H1 (cell line): ENCODE data around the gene RANBP2. TPM values are rescaled to one million over a fixed set of nuclear protein-coding genes. Genes with fewer than 3 reads are reported as not detected.

Experiments used
- CTCF ChIA-PET: fragments of 300-600 bp; sonication (Branson Sonifier 250); formaldehyde crosslinking; loops from one replicate; lab custom pipeline; 2021; ENCODE audit not compliant: partially characterized antibody; lab: Charles Lee
- POLR2A ChIA-PET: fragments of 300-600 bp; sonication (Branson Sonifier 250); formaldehyde crosslinking; loops from one replicate; lab custom pipeline; 2021; ENCODE audit warnings: inconsistent platforms; ENCODE audit not compliant: partially characterized antibody; lab: Charles Lee
- DNase-seq, 2 experiments: peaks; one replicate each; pipeline versions ENCODE4 v3.0.0 to v3.0.0-alpha.2; 2010 to 2022; ENCODE audit warnings: low spot score in 2 of 2, low read depth in 1 of 2, mixed read lengths in 1 of 2
- FAIRE-seq: peaks from 2 replicates; lab custom pipeline; 2011; peaks lifted over from hg19 to GRCh38; lab: Jason Lieb, UNC
- H2AFZ ChIP-seq: 2 replicates; pipeline ENCODE4 v1.8.1; 2012; ENCODE audit warnings: low read length, inconsistent platforms
- H2AK5ac ChIP-seq: 2 replicates; pipeline ENCODE4 v1.6.1; 2013; ENCODE audit warnings: low read depth, low read length
- H2BK120ac ChIP-seq: replicated peaks from 2 replicates; pipeline ENCODE3; 2013; ENCODE audit warnings: low read depth, low read length, inconsistent platforms
- H2BK12ac ChIP-seq: 2 replicates; pipeline ENCODE4 v1.6.1; 2013; ENCODE audit warnings: low read depth, low read length
- H2BK15ac ChIP-seq: 2 replicates; pipeline ENCODE4 v1.6.1; 2013; ENCODE audit warnings: low read length
- H2BK20ac ChIP-seq: 2 replicates; pipeline ENCODE4 v1.6.1; 2013; ENCODE audit warnings: low read length
- H2BK5ac ChIP-seq: 2 replicates; pipeline ENCODE4 v1.6.1; 2013; ENCODE audit warnings: low read depth, low read length
- H3K14ac ChIP-seq: 2 replicates; pipeline ENCODE4 v1.6.1; 2013; ENCODE audit warnings: inconsistent platforms; ENCODE audit not compliant: insufficient read length
- H3K18ac ChIP-seq: 2 replicates; pipeline ENCODE4 v1.6.1; 2013; ENCODE audit warnings: low read length; ENCODE audit errors: extremely low read depth
- H3K23ac ChIP-seq: 2 replicates; pipeline ENCODE4 v1.6.1; 2013; ENCODE audit warnings: inconsistent platforms; ENCODE audit not compliant: insufficient read length
- H3K23me2 ChIP-seq: 2 replicates; pipeline ENCODE4 v1.6.1; 2013; ENCODE audit warnings: low read depth, low read length
- H3K27ac ChIP-seq: 2 replicates; pipeline ENCODE4 v1.6.1; 2011; ENCODE audit warnings: low read depth, low read length, inconsistent platforms
- H3K27me3 ChIP-seq, 4 experiments: replicated peaks in 1 of 4; 1 replicate in 1 of 4; 2 replicates in 3 of 4; pipeline versions ENCODE4 v1.6.1 to v1.8.1; 2011 to 2013; ENCODE audit warnings: low read length in 3 of 4, mild to moderate bottlenecking in 3 of 4, inconsistent platforms in 2 of 4, mixed read lengths in 2 of 4, moderate library complexity in 1 of 4; ENCODE audit not compliant: control insufficient read depth in 3 of 4, insufficient read depth in 3 of 4; ENCODE audit errors: extremely low read depth in 1 of 4
- H3K36me3 ChIP-seq, 4 experiments: 2 replicates each; pipeline versions ENCODE4 v1.6.1 to v1.8.1; 2011 to 2013; ENCODE audit warnings: mild to moderate bottlenecking in 4 of 4, low read length in 3 of 4, moderate library complexity in 2 of 4, control low read depth in 1 of 4, inconsistent platforms in 1 of 4; ENCODE audit not compliant: insufficient read depth in 4 of 4, control insufficient read depth in 2 of 4
- H3K4ac ChIP-seq: replicated peaks from 2 replicates; pipeline ENCODE3; 2013; ENCODE audit warnings: low read length, low read depth, mixed read lengths, inconsistent platforms; ENCODE audit not compliant: insufficient read length
- H3K4me1 ChIP-seq, 4 experiments: replicated peaks in 1 of 4; 1 replicate in 1 of 4; 2 replicates in 3 of 4; pipeline versions ENCODE4 v1.6.1 to v1.8.1; 2011 to 2013; ENCODE audit warnings: low read length in 3 of 4, inconsistent platforms in 2 of 4, mixed read lengths in 1 of 4; ENCODE audit not compliant: insufficient read depth in 4 of 4, control insufficient read depth in 3 of 4
- H3K4me2 ChIP-seq, 2 experiments: 2 replicates each; pipeline versions ENCODE4 v1.6.1 to v1.8.1; 2011 to 2013; ENCODE audit warnings: low read depth in 2 of 2, low read length in 2 of 2, control low read depth in 1 of 2, inconsistent platforms in 1 of 2, mild to moderate bottlenecking in 1 of 2; ENCODE audit not compliant: insufficient read depth in 1 of 2
- H3K4me3 ChIP-seq, 4 experiments: fragments of 200-600, 300-600 bp in 1 of 4; sonication (generic), shearing (Covaris generic), sonication (Bioruptor Twin) in 1 of 4; 2 replicates each; pipeline versions ENCODE4 v1.5.1 to v1.8.1; 2011 to 2016; ENCODE audit warnings: low read length in 4 of 4, low read depth in 3 of 4, control low read depth in 2 of 4, inconsistent platforms in 2 of 4, mild to moderate bottlenecking in 2 of 4, mixed read lengths in 1 of 4, moderate library complexity in 1 of 4; ENCODE audit not compliant: insufficient read depth in 2 of 4; ENCODE audit errors: extremely low read depth in 1 of 4
- H3K56ac ChIP-seq: replicated peaks from 2 replicates; pipeline ENCODE3; 2013; ENCODE audit warnings: low read depth, mild to moderate bottlenecking, mixed read lengths, low read length, inconsistent platforms; ENCODE audit not compliant: insufficient read length
- H3K79me1 ChIP-seq: 2 replicates; pipeline ENCODE4 v1.6.1; 2013; ENCODE audit warnings: low read depth, low read length, control low read depth
- H3K79me2 ChIP-seq, 2 experiments: 2 replicates each; pipeline versions ENCODE4 v1.6.1 to v1.8.1; 2012 to 2013; ENCODE audit warnings: low read length in 2 of 2, mild to moderate bottlenecking in 2 of 2, inconsistent platforms in 1 of 2; ENCODE audit not compliant: insufficient read depth in 2 of 2, control insufficient read depth in 1 of 2
- H3K9ac ChIP-seq, 4 experiments: replicated peaks in 1 of 4; 1 replicate in 1 of 4; 2 replicates in 3 of 4; pipeline versions ENCODE4 v1.6.1 to v1.8.1; 2011 to 2013; ENCODE audit warnings: low read depth in 3 of 4, low read length in 3 of 4, control low read depth in 2 of 4, mild to moderate bottlenecking in 2 of 4, moderate library complexity in 2 of 4, inconsistent platforms in 1 of 4; ENCODE audit errors: extremely low read depth in 1 of 4
- H3K9me3 ChIP-seq, 2 experiments: 2 replicates each; pipeline versions ENCODE4 v1.6.1 to v1.8.1; 2012 to 2013; ENCODE audit warnings: mild to moderate bottlenecking in 2 of 2, moderate library complexity in 2 of 2, control low read depth in 1 of 2, inconsistent platforms in 1 of 2, low read depth in 1 of 2, low read length in 1 of 2, mixed read lengths in 1 of 2; ENCODE audit not compliant: insufficient read depth in 2 of 2
- H4K20me1 ChIP-seq, 2 experiments: replicated peaks in 1 of 2; 2 replicates each; pipeline versions ENCODE3 to v1.8.1; 2011 to 2013; ENCODE audit warnings: inconsistent platforms in 2 of 2, low read length in 2 of 2, mild to moderate bottlenecking in 1 of 2; ENCODE audit not compliant: insufficient read depth in 2 of 2, control insufficient read depth in 1 of 2
- H4K5ac ChIP-seq: 2 replicates; pipeline ENCODE4 v1.6.1; 2013; ENCODE audit warnings: low read length, low read depth, mixed read lengths, inconsistent platforms; ENCODE audit not compliant: insufficient read length
- H4K8ac ChIP-seq: 2 replicates; pipeline ENCODE4 v1.8.0; 2013; ENCODE audit warnings: mild to moderate bottlenecking, moderate library complexity, low read length, inconsistent platforms; ENCODE audit not compliant: insufficient read depth; ENCODE audit errors: extremely low read depth
- H4K91ac ChIP-seq: replicated peaks from 2 replicates; pipeline ENCODE3; 2013; ENCODE audit warnings: low read length, mixed read lengths, inconsistent platforms; ENCODE audit not compliant: insufficient read length
- EGR1 ChIP-seq: IDR thresholded peaks from 2 replicates; pipeline ENCODE4 v1.6.1; 2011; ENCODE audit warnings: low read depth, low read length, borderline replicate concordance
- GTF2F1 ChIP-seq: IDR thresholded peaks from 2 replicates; pipeline ENCODE4 v1.6.1; 2012; ENCODE audit warnings: low read depth, low read length, improper control_type of control experiment, borderline replicate concordance
- RBBP5 ChIP-seq: IDR thresholded peaks from 2 replicates; pipeline ENCODE4 v1.7.1; 2012; ENCODE audit warnings: low read depth, mild to moderate bottlenecking, inconsistent platforms, low read length, moderate library complexity, borderline replicate concordance
- SIRT6 ChIP-seq: IDR thresholded peaks from one replicate; pipeline ENCODE4 v1.7.1; 2012; ENCODE audit warnings: low read length, inconsistent platforms
- WGBS, 2 experiments: shearing (Covaris generic) in 1 of 2; methylation state at CpG; one replicate each; pipeline versions ENCODE4 v1.1.6 to v1.1.7; 2013 to 2015; ENCODE audit warnings: low lambda C conversion rate in 2 of 2, mixed read lengths in 2 of 2, inconsistent platforms in 1 of 2, low coverage in 1 of 2, missing lambda C conversion rate in 1 of 2; ENCODE audit not compliant: insufficient replicate concordance in 2 of 2, insufficient coverage in 1 of 2, insufficient read length in 1 of 2; ENCODE audit errors: extremely low coverage in 1 of 2, missing lambda C conversion rate in 1 of 2; 5-methylcytosine and 5-hydroxymethylcytosine counted together
- polyA plus RNA-seq, 7 experiments: library from polyadenylated mRNA; depleted of rRNA in 3 of 7; stranded (reverse) in 5 of 7; unstranded in 2 of 7; fragments of >200 nt in 5 of 7; fragments of 200-250 nt in 2 of 7; gene quantifications; 1 replicate in 5 of 7; 2 replicates in 1 of 7; 4 replicates in 1 of 7; pipeline versions ENCODE4 v1.2.1 to v1.2.3, GENCODE V29; 2011 to 2013; ENCODE audit warnings: missing spikeins in 2 of 7, mixed read lengths in 2 of 7
- total RNA-seq: library from RNA; stranded (reverse); fragmentation: NEBNext Ultra II Directional; extraction: Animal tissue kit (Norgen Biotek cat#: 25700); gene quantifications from 2 replicates; pipeline ENCODE4 v1.2.1, GENCODE V29; 2021

Gene RANBP2
- total and polyA plus RNA-seq, 2 of the 8 experiments (the other 6 are each of a cell fraction or from before 2014, with no cell fraction given): 8.2 to 95.9 TPM

DNA sequence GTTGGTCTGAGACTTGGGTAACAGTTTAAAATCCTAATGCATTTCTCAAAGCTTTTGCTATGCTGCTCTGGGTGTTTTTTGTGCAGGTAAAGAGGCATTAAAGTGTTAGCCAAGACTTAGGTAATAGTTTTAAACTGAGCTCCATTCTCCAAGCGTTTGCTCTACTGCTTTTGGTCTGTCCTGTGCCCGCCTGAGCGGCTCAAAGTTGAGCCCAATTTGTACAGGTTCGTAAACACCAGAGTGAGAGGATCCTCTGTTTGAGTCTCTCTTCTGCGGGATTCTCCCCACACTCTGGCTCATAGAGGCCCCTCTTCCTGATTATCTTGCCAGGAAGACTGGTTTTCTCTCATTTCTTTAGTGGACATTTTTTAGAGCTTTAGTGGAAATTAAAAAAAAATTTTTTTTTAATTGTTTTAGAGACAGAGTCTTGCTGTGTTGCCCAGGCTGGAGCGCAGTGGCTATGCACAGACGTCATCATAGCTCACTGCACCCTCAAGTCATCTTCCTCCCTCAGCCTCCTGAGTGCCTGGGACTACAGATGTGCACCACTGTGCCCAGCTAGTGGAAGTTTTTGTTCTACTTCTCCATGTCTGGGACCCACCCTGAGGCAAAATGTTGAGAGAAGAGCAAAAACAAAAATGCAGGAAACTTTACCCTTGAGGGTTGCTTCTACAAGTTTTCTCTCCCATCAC lies 83.9 kb downstream of the RANBP2 start:
- no peak overlapping the region for H3K18ac ChIP-seq
- H2BK5ac ChIP-seq: no peak overlapping the region
- no peak overlapping the region for H3K56ac ChIP-seq
- H3K4me2 ChIP-seq: no peak overlapping the region
- H2AFZ ChIP-seq: no peak overlapping the region
- peaks cover 2 to 63% (median 36%) of the 10 kb centered on the region in 4 experiments; a peak in 6 of 8 replicates for H3K36me3 ChIP-seq
- H2AK5ac ChIP-seq: no peak overlapping the region
- H2BK12ac ChIP-seq: no peak overlapping the region
- H3K27ac ChIP-seq: no peak overlapping the region
- peaks cover 0 to 4% of the 10 kb centered on the region in 2 experiments for H4K20me1 ChIP-seq
- CTCF ChIA-PET: interaction anchor here (0.5 to 0.8 kb wide), 2 partner anchors 13 to 1843 kb away, joined by 3 read pairs; no protein-coding TSS in a partner anchor
- H2BK15ac ChIP-seq: no peak overlapping the region
- no peaks in the 10 kb centered on the region for H3K4me1 ChIP-seq
- no peak overlapping the region for H3K4me3 ChIP-seq
- no peak overlapping the region for H2BK20ac ChIP-seq
- H3K27me3 ChIP-seq: no peaks in the 10 kb centered on the region
- H2BK120ac ChIP-seq: no peak overlapping the region
- POLR2A ChIA-PET: interaction anchor here (1.0 kb wide), 1 partner anchor 10 kb away, joined by 3 read pairs; no protein-coding TSS in a partner anchor
- H3K79me2 ChIP-seq: peaks cover 0 to 8% of the 10 kb centered on the region in 2 experiments; a peak in 2 of 4 replicates
- WGBS, 2 experiments: 89% methylated on average over 7 of the region's 7 CpGs; no CpG with 5 or more reads in 1 of the 2 experiments
- no peak overlapping the region for H4K5ac ChIP-seq
- no peak overlapping the region for H3K23ac ChIP-seq
- H3K23me2 ChIP-seq: peaks cover 2% of the 10 kb centered on the region; the same call in 1 of the 2 replicates
- DNase-seq (no peak), FAIRE-seq (no peak)
- no peak overlapping the region for H3K4ac ChIP-seq
- no peak overlapping the region for H3K9ac ChIP-seq
- no peaks in the 10 kb centered on the region for H3K79me1 ChIP-seq
- 0 out of 4 replicates have a peak, but pooled peaks cover 0 to 2% of the 10 kb centered on the region in 2 experiments for H3K9me3 ChIP-seq
- H4K8ac ChIP-seq: no peak overlapping the region
- H3K14ac ChIP-seq: no peak overlapping the region
- H4K91ac ChIP-seq: no peak overlapping the region
- TF ChIP-seq RBBP5: no peak
- no peak for TF ChIP-seq SIRT6
- no peak for TF ChIP-seq GTF2F1
- no peak for TF ChIP-seq EGR1
